OCI-LY3 (cell line): ENCODE data around the gene UTP15.

Experiments used
- H2AFZ ChIP-seq: fragments of 200-600, 300-600 bp; shearing (Covaris generic); 2 replicates; pipeline ENCODE4 v1.6.0; 2014; ENCODE audit warnings: antibody characterized with exemption, low read depth, low read length
- H3K27ac ChIP-seq: fragments of 200-600, 300-600 bp; sonication (generic); 2 replicates; pipeline ENCODE4 v1.5.1; 2014; ENCODE audit warnings: mild to moderate bottlenecking, low read length, moderate library complexity, mixed read lengths
- H3K27me3 ChIP-seq: fragments of 200-600, 300-600 bp; sonication (generic); 2 replicates; pipeline ENCODE4 v1.6.1; 2014; ENCODE audit warnings: low read depth, low read length, mixed read lengths
- H3K36me3 ChIP-seq: fragments of 200-600, 300-600 bp; sonication (generic); replicated peaks from 2 replicates; pipeline ENCODE3; 2014; ENCODE audit warnings: low read depth, low read length, mixed read lengths
- H3K4me1 ChIP-seq: fragments of 300-600, 200-600 bp; sonication (generic); 2 replicates; pipeline ENCODE4 v1.6.1; 2014; ENCODE audit warnings: low read length, mixed read lengths
- H3K4me2 ChIP-seq: fragments of 200-600, 300-600 bp; sonication (generic); 2 replicates; pipeline ENCODE4 v1.6.1; 2014; ENCODE audit warnings: low read length, mixed read lengths
- H3K4me3 ChIP-seq: fragments of 300-600, 200-600 bp; sonication (generic); 2 replicates; pipeline ENCODE4 v1.5.1; 2014; ENCODE audit warnings: antibody characterized with exemption, mild to moderate bottlenecking, low read length, moderate library complexity
- H3K79me2 ChIP-seq: fragments of 300-600, 200-600 bp; shearing (Covaris generic); 2 replicates; pipeline ENCODE4 v1.6.1; 2014; ENCODE audit warnings: mild to moderate bottlenecking, low read length, mixed read lengths
- H3K9ac ChIP-seq: fragments of 300-600, 200-600 bp; shearing (Covaris generic); 2 replicates; pipeline ENCODE4 v1.6.0; 2014; ENCODE audit warnings: mild to moderate bottlenecking, low read length, moderate library complexity
- H3K9me3 ChIP-seq: fragments of 200-600, 300-600 bp; shearing (Covaris generic); 2 replicates; pipeline ENCODE4 v1.6.1; 2014; ENCODE audit warnings: low read length, mixed read lengths; ENCODE audit not compliant: insufficient read depth
- H4K20me1 ChIP-seq: fragments of 200-600, 300-600 bp; sonication (generic); 2 replicates; pipeline ENCODE4 v1.6.1; 2016; ENCODE audit warnings: low read length, mixed read lengths; ENCODE audit not compliant: insufficient read depth
- CTCF ChIP-seq: fragments of 200-600, 300-600 bp; sonication (generic); IDR thresholded peaks from 2 replicates; pipeline ENCODE4 v1.5.1; 2014; ENCODE audit warnings: antibody characterized with exemption, low read length, low read depth
- EZH2phosphoT487 ChIP-seq: fragments of 200-600 bp; shearing (Covaris generic); IDR thresholded peaks from 2 replicates; pipeline ENCODE4 v1.6.1; 2018; ENCODE audit warnings: antibody characterized with exemption, mixed run types, low read depth

The UTP15 gene

GRCh38 chr5:73540192-73540591, 25.4 kb upstream of the UTP15 start:
- Histone ChIP-seq H3K9ac (no peak overlapping the region), H3K9me3 (no peaks in the 10 kb centered on the region), H3K4me2 (no peak overlapping the region), H3K79me2 (no peaks in the 10 kb centered on the region), H2AFZ (no peak overlapping the region), H3K27ac (no peak overlapping the region), H4K20me1 (no peaks in the 10 kb centered on the region), H3K36me3 (no peaks in the 10 kb centered on the region), H3K27me3 (no peaks in the 10 kb centered on the region), H3K4me1 (peaks cover 30% of the 10 kb centered on the region), H3K4me3 (no peak overlapping the region)
- TF ChIP-seq CTCF (no peak), EZH2phosphoT487 (no peak)

GRCh38 chr5:73542020-73542419, 23.5 kb upstream of the UTP15 start:
- Histone ChIP-seq H3K27me3 (no peaks in the 10 kb centered on the region), H3K9ac (peak overlapping the region; percentile 48), H3K4me2 (peak overlapping the region; percentile 89), H3K36me3 (no peaks in the 10 kb centered on the region), H3K27ac (0 out of 2 replicates have a peak overlapping the region, but pooled peaks have one; percentile 53), H4K20me1 (no peaks in the 10 kb centered on the region), H3K4me1 (peaks cover 30% of the 10 kb centered on the region), H3K9me3 (no peaks in the 10 kb centered on the region), H2AFZ (no peak overlapping the region), H3K79me2 (no peaks in the 10 kb centered on the region), H3K4me3 (peak overlapping the region; percentile 68)
- TF ChIP-seq EZH2phosphoT487 (no peak), CTCF (no peak)

GRCh38 chr5:73544429-73545402, 20.8 kb upstream of the UTP15 start:
- H4K20me1 ChIP-seq: no peaks in the 10 kb centered on the region
- TF ChIP-seq EZH2phosphoT487: no peak
- no peak for TF ChIP-seq CTCF
- H3K36me3 ChIP-seq: no peaks in the 10 kb centered on the region
- H3K9me3 ChIP-seq: no peaks in the 10 kb centered on the region
- H3K79me2 ChIP-seq: no peaks in the 10 kb centered on the region
- H3K4me1 ChIP-seq: peaks cover 30% of the 10 kb centered on the region
- no peaks in the 10 kb centered on the region for H3K27me3 ChIP-seq
- H2AFZ ChIP-seq: no peak overlapping the region
- no peak overlapping the region for H3K4me3 ChIP-seq
- no peak overlapping the region for H3K9ac ChIP-seq
- no peak overlapping the region for H3K27ac ChIP-seq
- no peak overlapping the region for H3K4me2 ChIP-seq

- Histone ChIP-seq H3K36me3 (no peaks in the 10 kb centered on the region), H3K9ac (no peak overlapping the region), H3K4me2 (no peak overlapping the region), H3K27me3 (no peaks in the 10 kb centered on the region), H3K79me2 (no peaks in the 10 kb centered on the region), H3K4me1 (peaks cover 24% of the 10 kb centered on the region), H3K27ac (no peak overlapping the region), H3K4me3 (no peak overlapping the region), H4K20me1 (no peaks in the 10 kb centered on the region), H2AFZ (no peak overlapping the region), H3K9me3 (no peaks in the 10 kb centered on the region)
- TF ChIP-seq CTCF (no peak), EZH2phosphoT487 (no peak)
Measured at GRCh38 chr5:73545403-73545779, 20.2 kb upstream of the UTP15 start.
